ENCODE results near the gene GYS2.

DNA sequence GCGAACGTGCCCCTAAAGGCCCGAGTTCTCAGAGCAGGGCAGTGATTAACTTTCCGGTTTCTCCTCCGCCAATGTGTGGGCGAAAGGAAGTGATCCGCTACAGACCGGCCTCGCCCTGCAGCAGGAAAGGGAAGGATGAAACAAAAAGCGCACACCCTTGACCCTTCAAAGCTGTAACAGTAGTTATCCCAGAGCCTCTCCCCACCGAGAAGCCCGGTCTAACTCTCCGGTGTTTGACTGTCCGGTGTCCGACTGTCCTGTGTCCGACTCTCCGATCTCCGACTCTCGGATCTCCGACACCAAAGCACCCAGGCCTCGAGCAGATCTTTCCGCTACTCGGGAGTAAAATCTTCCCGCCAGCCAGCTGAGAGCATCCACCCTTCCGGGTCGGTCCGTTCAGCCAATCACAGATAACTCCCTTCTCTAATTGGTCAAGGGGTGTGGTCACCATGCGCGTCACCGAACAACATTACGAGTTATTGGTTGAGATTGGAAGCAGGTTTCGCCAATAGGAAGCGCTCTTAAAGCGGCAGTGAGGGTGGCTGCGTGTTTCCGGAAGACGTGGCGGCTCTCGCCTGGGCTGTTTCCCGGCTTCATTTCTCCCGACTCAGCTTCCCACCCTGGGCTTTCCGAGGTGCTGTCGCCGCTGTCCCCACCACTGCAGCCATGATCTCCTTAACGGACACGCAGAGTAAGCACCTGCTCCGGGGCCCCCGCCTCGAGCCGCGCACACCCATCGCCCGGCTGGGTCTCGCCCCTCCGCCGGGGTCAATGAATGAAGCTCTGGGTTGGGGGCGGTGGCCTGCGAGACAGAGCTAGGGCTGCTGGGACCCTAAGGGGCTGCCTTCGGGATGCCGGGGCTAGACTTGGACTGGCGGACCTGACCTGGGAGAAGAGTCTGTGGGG lies 103.1 kb downstream of the GYS2 start, which contains the start of the genes GOLT1B and RECQL:
- TF ChIP-seq, protein P1, sequence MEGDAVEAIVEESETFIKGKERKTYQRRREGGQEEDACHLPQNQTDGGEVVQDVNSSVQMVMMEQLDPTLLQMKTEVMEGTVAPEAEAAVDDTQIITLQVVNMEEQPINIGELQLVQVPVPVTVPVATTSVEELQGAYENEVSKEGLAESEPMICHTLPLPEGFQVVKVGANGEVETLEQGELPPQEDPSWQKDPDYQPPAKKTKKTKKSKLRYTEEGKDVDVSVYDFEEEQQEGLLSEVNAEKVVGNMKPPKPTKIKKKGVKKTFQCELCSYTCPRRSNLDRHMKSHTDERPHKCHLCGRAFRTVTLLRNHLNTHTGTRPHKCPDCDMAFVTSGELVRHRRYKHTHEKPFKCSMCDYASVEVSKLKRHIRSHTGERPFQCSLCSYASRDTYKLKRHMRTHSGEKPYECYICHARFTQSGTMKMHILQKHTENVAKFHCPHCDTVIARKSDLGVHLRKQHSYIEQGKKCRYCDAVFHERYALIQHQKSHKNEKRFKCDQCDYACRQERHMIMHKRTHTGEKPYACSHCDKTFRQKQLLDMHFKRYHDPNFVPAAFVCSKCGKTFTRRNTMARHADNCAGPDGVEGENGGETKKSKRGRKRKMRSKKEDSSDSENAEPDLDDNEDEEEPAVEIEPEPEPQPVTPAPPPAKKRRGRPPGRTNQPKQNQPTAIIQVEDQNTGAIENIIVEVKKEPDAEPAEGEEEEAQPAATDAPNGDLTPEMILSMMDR (IDR thresholded peaks at IDR 0.05; ENCODE audit: poor library complexity): no peak
- TF ChIP-seq EZH2 (IDR thresholded peaks at IDR 0.05; ENCODE audit: borderline replicate concordance): no peak
